Vagina (tissue), 2 donors: Measurements from ENCODE around the gene MEIG1.

Experiments used
- POLR2A ChIP-seq, 2 donors: fragments of 450-650 bp; IDR thresholded peaks; one replicate each; pipeline ENCODE4 v1.6.1; 2017; ENCODE audit warnings: antibody characterized with exemption in 2 of 2, mild to moderate bottlenecking in 2 of 2, moderate library complexity in 2 of 2
- POLR2AphosphoS5 ChIP-seq, 2 donors: sonication (generic); formaldehyde crosslinking; IDR thresholded peaks; one replicate each; pipeline ENCODE4 v1.9.0; 2017; ENCODE audit warnings: antibody characterized with exemption in 2 of 2, mild to moderate bottlenecking in 2 of 2, low read depth in 1 of 2; ENCODE audit not compliant: insufficient read depth in 1 of 2
- TF ChIP-seq, protein P1 (sequence below), 3 experiments: fragments of 450-650 bp in 2 of 3; fragments of 200-600 bp in 1 of 3; sonication (generic) in 1 of 3; IDR thresholded peaks; one replicate each; pipeline ENCODE4 v1.5.1; 2017 to 2019; ENCODE audit warnings: antibody characterized with exemption in 3 of 3, mild to moderate bottlenecking in 2 of 3, moderate library complexity in 2 of 3

- TF ChIP-seq, protein P1, sequence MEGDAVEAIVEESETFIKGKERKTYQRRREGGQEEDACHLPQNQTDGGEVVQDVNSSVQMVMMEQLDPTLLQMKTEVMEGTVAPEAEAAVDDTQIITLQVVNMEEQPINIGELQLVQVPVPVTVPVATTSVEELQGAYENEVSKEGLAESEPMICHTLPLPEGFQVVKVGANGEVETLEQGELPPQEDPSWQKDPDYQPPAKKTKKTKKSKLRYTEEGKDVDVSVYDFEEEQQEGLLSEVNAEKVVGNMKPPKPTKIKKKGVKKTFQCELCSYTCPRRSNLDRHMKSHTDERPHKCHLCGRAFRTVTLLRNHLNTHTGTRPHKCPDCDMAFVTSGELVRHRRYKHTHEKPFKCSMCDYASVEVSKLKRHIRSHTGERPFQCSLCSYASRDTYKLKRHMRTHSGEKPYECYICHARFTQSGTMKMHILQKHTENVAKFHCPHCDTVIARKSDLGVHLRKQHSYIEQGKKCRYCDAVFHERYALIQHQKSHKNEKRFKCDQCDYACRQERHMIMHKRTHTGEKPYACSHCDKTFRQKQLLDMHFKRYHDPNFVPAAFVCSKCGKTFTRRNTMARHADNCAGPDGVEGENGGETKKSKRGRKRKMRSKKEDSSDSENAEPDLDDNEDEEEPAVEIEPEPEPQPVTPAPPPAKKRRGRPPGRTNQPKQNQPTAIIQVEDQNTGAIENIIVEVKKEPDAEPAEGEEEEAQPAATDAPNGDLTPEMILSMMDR (IDR thresholded peaks at IDR 0.05), result no peak
- TF ChIP-seq POLR2A (IDR thresholded peaks at IDR 0.05) (no peak), POLR2AphosphoS5 (IDR thresholded peaks at IDR 0.05; ENCODE audit: insufficient read depth in 1 of 2, low read depth in 1 of 2) (no peak)
These were observed 35.2 kb upstream of the MEIG1 start for GRCh38 chr10:14924013-14924412.
